DOHH2 (cell line): ENCODE measurements around the gene PPM1M.

Experiments used
- EZH2phosphoT487 ChIP-seq: fragments of 200-600 bp; sonication (generic); IDR thresholded peaks from 2 replicates; pipeline ENCODE4 v1.6.1; 2017; ENCODE audit warnings: borderline replicate concordance, mild to moderate bottlenecking, antibody characterized with exemption, low read length, moderate library complexity, mixed read lengths
- TF ChIP-seq, protein P1 (sequence below): fragments of 200-600 bp; sonication (generic); IDR thresholded peaks from one replicate; pipeline ENCODE4 v1.5.1; 2014; ENCODE audit warnings: antibody characterized with exemption, mild to moderate bottlenecking, low read depth, low read length; ENCODE audit not compliant: poor library complexity, severe bottlenecking

DNA sequence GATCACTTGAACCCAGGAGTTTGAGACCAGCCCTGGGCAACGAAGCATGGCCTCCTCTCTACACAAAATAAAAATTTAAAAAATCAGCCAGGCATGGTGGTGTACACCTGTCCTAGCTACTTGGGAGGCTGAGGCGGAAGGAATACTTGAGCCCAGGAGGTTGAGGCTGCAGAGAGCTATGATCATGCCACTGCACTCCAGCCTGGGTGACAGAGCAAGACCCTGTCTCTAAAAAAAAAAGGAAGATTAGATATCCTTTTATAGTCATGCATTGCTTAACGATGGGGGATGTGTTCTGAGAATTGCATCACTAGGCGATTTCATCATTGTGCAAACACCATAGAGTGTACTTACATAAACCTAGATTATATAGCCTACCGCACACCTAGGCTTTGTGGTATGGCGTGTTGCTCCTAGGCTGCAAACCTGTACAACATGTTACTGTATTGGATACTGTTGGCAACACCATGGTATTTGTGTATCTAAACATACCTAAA is 35.0 kb upstream of the PPM1M start:
- TF ChIP-seq, protein P1, sequence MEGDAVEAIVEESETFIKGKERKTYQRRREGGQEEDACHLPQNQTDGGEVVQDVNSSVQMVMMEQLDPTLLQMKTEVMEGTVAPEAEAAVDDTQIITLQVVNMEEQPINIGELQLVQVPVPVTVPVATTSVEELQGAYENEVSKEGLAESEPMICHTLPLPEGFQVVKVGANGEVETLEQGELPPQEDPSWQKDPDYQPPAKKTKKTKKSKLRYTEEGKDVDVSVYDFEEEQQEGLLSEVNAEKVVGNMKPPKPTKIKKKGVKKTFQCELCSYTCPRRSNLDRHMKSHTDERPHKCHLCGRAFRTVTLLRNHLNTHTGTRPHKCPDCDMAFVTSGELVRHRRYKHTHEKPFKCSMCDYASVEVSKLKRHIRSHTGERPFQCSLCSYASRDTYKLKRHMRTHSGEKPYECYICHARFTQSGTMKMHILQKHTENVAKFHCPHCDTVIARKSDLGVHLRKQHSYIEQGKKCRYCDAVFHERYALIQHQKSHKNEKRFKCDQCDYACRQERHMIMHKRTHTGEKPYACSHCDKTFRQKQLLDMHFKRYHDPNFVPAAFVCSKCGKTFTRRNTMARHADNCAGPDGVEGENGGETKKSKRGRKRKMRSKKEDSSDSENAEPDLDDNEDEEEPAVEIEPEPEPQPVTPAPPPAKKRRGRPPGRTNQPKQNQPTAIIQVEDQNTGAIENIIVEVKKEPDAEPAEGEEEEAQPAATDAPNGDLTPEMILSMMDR = no peak
- no peak for TF ChIP-seq EZH2phosphoT487
